Fibroblast of pulmonary artery (primary cell): ENCODE data around the gene SEC14L5.

Experiments used
- DNase-seq: peaks from one replicate; pipeline ENCODE4 v3.0.0-alpha.2; 2010; ENCODE audit warnings: low read depth
- H3K4me3 ChIP-seq: replicated peaks from 2 replicates; pipeline ENCODE4 v1.5.1; 2011; ENCODE audit warnings: low read depth, mild to moderate bottlenecking, control low read depth, low read length, moderate library complexity
- TF ChIP-seq, protein P1 (sequence below): IDR thresholded peaks from 2 replicates; pipeline ENCODE4 v1.5.1; 2011; ENCODE audit warnings: mild to moderate bottlenecking, control low read depth, low read length, inconsistent platforms; ENCODE audit errors: missing control alignments

The SEC14L5 gene

DNA sequence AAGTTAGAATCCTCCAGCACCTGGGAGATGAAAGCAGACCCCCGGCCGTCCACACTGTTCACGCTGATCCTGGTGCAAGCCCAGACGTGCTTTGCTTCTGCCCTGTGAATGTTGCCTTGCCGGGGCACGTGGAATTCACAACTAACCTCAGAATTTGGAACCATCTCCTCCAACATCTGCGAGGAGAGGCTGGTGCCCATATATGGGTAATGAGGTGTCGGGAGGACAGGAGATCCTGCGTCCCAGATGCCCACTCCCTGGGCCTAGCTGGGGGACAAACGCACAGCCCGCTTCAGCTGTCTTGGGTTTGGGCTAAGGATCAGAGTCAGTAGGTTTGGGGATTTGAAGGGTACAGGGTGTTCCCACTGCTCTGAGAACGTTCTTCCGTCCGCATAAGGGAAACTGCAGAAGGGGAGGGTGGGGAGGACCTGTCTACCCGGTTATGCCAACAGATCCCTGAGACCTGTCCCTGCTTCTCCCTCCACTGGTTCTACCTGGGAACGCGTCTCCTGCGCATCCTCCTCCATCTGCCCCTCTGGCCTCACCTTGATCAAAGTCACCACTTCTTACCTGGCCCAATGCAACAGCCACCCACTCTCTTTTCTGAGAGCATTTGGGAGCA is 35.3 kb upstream of the SEC14L5 start:
- H3K4me3 ChIP-seq = no peak overlapping the region
- TF ChIP-seq, protein P1, sequence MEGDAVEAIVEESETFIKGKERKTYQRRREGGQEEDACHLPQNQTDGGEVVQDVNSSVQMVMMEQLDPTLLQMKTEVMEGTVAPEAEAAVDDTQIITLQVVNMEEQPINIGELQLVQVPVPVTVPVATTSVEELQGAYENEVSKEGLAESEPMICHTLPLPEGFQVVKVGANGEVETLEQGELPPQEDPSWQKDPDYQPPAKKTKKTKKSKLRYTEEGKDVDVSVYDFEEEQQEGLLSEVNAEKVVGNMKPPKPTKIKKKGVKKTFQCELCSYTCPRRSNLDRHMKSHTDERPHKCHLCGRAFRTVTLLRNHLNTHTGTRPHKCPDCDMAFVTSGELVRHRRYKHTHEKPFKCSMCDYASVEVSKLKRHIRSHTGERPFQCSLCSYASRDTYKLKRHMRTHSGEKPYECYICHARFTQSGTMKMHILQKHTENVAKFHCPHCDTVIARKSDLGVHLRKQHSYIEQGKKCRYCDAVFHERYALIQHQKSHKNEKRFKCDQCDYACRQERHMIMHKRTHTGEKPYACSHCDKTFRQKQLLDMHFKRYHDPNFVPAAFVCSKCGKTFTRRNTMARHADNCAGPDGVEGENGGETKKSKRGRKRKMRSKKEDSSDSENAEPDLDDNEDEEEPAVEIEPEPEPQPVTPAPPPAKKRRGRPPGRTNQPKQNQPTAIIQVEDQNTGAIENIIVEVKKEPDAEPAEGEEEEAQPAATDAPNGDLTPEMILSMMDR = no peak
- DNase-seq = no peak

DNA sequence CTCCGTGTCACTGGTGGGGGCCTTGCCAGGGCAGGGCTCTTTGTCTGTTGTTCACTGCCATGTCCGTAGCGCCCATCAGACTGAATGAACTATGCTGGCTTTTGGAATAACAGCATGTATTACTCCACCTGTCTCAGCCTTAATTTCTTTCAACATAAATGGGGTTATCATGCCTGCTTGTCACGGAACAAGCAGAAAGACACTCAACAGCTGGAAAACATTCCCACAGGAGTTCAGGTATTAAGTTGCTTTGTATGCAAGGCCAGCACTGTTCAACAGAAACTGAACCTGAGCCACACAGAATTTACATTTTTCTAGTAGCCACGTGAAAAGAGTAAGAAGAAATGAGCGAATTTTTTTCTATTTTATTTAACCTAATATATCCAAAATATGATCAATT is 34.3 kb upstream of the SEC14L5 start:
- no peak for DNase-seq
- no peak overlapping the region for H3K4me3 ChIP-seq
- TF ChIP-seq, protein P1 = no peak

DNA sequence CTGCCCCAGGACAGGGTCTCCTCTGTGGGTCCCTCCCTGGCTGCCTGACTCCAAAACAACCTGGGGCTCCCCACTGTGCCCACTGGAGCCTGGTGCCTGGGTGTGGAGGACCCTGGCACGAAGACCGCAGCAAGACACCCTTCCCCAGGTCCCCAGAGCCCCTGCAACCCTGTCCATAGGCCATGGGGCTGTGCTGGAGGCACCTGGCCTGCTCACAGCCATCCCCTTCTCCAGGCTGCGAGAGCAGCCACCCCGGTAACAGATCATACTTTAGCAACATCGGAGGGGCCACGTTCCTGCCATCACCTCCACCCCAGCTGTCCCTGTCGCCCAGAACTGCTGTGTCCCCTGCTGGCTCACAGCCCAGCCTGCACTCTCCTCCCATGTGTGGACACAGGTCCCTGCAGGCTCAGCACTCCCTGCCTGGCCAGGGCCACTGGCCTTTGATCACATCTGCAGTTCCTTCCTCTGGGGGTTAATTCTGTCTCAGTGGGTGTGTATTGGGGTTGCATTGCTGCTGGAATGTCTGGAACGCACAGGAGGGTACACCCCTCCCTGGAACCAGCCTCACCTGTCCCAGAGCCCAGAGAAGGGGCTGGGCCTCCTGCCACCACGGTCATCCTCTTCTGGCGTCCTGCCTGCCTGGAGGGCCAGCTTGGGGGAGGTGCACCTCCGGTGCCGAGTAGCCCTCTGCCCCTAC is 33.4 kb upstream of the SEC14L5 start:
- no peak for DNase-seq
- H3K4me3 ChIP-seq = no peak overlapping the region
- TF ChIP-seq, protein P1 = no peak

DNA sequence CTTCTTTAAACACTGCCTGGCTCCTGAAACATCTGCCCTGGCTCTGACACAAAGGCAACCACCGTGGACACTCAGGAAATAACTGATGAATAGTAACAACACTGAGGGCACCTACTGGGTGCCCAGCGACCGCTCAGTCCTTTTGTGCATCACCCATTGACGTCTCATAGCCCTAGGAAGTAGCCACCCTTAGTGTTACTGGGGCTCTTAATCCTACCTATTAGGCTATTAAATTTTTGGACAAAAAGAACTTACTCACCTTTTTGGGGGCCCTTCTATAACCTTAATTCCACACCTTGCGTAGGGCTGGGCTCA is 32.9 kb upstream of the SEC14L5 start:
- DNase-seq = no peak
- H3K4me3 ChIP-seq = no peak overlapping the region
- TF ChIP-seq, protein P1 = no peak

DNA sequence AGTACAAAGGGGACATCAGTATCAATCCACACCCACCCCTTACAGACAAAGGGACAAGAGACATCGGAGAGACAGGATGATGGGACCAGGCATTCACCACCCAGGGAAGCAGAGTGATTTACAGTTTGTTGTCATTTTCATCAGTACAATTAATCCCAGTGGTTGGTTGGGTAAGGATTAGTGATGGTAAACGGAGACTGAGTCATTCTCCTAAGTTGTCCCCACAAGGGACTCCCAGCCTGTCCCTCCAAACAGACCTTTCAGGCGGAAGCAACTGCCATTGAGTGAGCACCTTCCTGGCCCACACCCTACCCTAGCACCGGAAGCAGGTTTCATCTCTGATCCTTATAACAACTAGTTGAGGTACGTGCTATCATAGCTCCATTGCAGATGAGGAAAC is 32.3 kb upstream of the SEC14L5 start:
- no peak overlapping the region for H3K4me3 ChIP-seq
- DNase-seq = no peak
- TF ChIP-seq, protein P1 = no peak

DNA sequence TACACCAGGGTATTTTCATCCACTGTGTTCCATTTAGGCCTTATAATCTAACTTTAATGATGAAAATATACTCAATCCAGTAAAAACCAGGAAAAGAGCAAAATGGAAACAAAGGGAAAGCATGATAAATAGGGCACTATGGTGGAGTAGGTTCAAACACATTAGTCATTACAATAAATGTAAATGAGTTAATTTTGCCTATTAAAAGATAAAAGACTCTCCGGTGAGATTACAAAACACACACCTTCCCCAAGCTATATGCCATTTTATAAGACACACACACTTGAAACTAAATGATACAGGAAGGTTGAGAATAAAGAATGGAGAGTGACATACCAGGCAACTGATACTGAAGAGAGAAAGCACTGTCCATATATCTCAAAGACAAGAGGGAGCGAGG is 31.2 kb upstream of the SEC14L5 start:
- DNase-seq = no peak
- no peak overlapping the region for H3K4me3 ChIP-seq
- TF ChIP-seq, protein P1 = no peak

DNA sequence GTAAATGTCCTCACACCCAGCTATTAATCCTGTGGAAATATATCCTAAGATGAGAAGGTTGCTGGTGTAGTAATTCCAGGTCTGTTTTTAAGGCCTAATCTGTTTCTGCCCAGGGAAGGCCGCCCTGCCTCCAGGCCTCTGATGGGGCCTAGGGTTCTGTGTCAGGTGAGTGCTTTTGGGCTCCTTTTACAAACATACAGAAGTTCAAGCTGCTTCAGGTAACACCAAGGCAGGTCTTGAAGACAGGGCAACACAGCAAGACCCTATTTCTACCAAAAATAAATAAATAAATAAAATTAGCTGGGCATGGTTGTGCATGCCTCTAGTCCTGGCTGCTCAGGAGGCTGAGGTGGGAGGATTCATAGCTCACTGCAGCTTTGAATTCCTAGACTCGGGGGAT is 30.5 kb upstream of the SEC14L5 start:
- no peak for DNase-seq
- TF ChIP-seq, protein P1 = no peak
- H3K4me3 ChIP-seq = no peak overlapping the region
